ENCODE data around the gene RSPO4.

RSPO4 gene

GRCh38 chr20:1002682-1003561 is 811 bp upstream of the RSPO4 start:
- Histone ChIP-seq H3K36me3 (ENCODE audit: control insufficient read depth, insufficient read depth, low read length) (no peaks in the 10 kb centered on the region), H3K79me2 (no peaks in the 10 kb centered on the region), H3K27ac (no peak overlapping the region), H3K4me3 (ENCODE audit: low read depth, low read length) (no peak overlapping the region), H3K4me1 (peaks cover 3% of the 10 kb centered on the region), H3K9me3 (ENCODE audit: control insufficient read depth, low read length) (no peaks in the 10 kb centered on the region), H3K4me2 (ENCODE audit: low read length) (peak overlapping the region; percentile 39), H3K27me3 (ENCODE audit: control insufficient read depth, insufficient read depth, low read length) (no peaks in the 10 kb centered on the region), H2AFZ (peak overlapping the region; percentile 85), H3K9ac (no peak overlapping the region)
- TF ChIP-seq, protein P1, sequence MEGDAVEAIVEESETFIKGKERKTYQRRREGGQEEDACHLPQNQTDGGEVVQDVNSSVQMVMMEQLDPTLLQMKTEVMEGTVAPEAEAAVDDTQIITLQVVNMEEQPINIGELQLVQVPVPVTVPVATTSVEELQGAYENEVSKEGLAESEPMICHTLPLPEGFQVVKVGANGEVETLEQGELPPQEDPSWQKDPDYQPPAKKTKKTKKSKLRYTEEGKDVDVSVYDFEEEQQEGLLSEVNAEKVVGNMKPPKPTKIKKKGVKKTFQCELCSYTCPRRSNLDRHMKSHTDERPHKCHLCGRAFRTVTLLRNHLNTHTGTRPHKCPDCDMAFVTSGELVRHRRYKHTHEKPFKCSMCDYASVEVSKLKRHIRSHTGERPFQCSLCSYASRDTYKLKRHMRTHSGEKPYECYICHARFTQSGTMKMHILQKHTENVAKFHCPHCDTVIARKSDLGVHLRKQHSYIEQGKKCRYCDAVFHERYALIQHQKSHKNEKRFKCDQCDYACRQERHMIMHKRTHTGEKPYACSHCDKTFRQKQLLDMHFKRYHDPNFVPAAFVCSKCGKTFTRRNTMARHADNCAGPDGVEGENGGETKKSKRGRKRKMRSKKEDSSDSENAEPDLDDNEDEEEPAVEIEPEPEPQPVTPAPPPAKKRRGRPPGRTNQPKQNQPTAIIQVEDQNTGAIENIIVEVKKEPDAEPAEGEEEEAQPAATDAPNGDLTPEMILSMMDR (IDR thresholded peaks at IDR 0.05) = no peak

- Histone ChIP-seq H3K27ac (no peak overlapping the region), H3K4me2 (ENCODE audit: low read length) (no peak overlapping the region), H3K9me3 (ENCODE audit: control insufficient read depth, low read length) (no peaks in the 10 kb centered on the region), H3K79me2 (no peaks in the 10 kb centered on the region), H2AFZ (peak overlapping the region; percentile 68), H3K36me3 (ENCODE audit: control insufficient read depth, insufficient read depth, low read length) (no peaks in the 10 kb centered on the region), H3K27me3 (ENCODE audit: control insufficient read depth, insufficient read depth, low read length) (no peaks in the 10 kb centered on the region), H3K4me3 (ENCODE audit: low read depth, low read length) (no peak overlapping the region), H3K9ac (no peak overlapping the region), H3K4me1 (peaks cover 3% of the 10 kb centered on the region)
- TF ChIP-seq, protein P1 (IDR thresholded peaks at IDR 0.05) = no peak
Observed at GRCh38 chr20:1001116-1001515, 995 bp downstream of the RSPO4 start.

- TF ChIP-seq, protein P1 (IDR thresholded peaks at IDR 0.05) = no peak
- Histone ChIP-seq H3K9me3 (ENCODE audit: control insufficient read depth, low read length) (no peaks in the 10 kb centered on the region), H3K4me1 (peaks cover 3% of the 10 kb centered on the region), H2AFZ (no peak overlapping the region), H3K4me2 (ENCODE audit: low read length) (no peak overlapping the region), H3K27ac (no peak overlapping the region), H3K9ac (no peak overlapping the region), H3K27me3 (ENCODE audit: control insufficient read depth, insufficient read depth, low read length) (no peaks in the 10 kb centered on the region), H3K79me2 (no peaks in the 10 kb centered on the region), H3K4me3 (ENCODE audit: low read depth, low read length) (no peak overlapping the region), H3K36me3 (ENCODE audit: control insufficient read depth, insufficient read depth, low read length) (no peaks in the 10 kb centered on the region)
Observed at GRCh38 chr20:998231-998830, 3.8 kb downstream of the RSPO4 start.

- Histone ChIP-seq H3K4me1 (peaks cover 3% of the 10 kb centered on the region), H3K27me3 (ENCODE audit: control insufficient read depth, insufficient read depth, low read length) (no peaks in the 10 kb centered on the region), H3K36me3 (ENCODE audit: control insufficient read depth, insufficient read depth, low read length) (no peaks in the 10 kb centered on the region), H3K9me3 (ENCODE audit: control insufficient read depth, low read length) (no peaks in the 10 kb centered on the region), H3K4me3 (ENCODE audit: low read depth, low read length) (no peak overlapping the region), H3K79me2 (no peaks in the 10 kb centered on the region), H3K4me2 (ENCODE audit: low read length) (no peak overlapping the region), H3K27ac (no peak overlapping the region), H3K9ac (no peak overlapping the region), H2AFZ (no peak overlapping the region)
- TF ChIP-seq, protein P1 (IDR thresholded peaks at IDR 0.05) = no peak
Observed at GRCh38 chr20:997486-997885, 4.6 kb downstream of the RSPO4 start.
